WTC11 (cell line): Measurements from ENCODE around the gene CSPG5. TPM values are rescaled to one million over a fixed set of nuclear protein-coding genes. Genes with fewer than 3 reads are reported as not detected.

Experiments used
- ATAC-seq: fragments of 200-7000 bp; cut with Tn5 transposase; 2 replicates; pipeline ENCODE4 v1.10.0; 2021; ENCODE audit warnings: mild to moderate bottlenecking, moderate library complexity
- CTCF ChIA-PET: fragments of 300-600 bp; sonication (Branson Sonifier 250); formaldehyde crosslinking; loops from one replicate; lab custom pipeline; 2021; ENCODE audit warnings: antibody characterized with exemption; lab: Charles Lee
- POLR2A ChIA-PET: fragments of 350-600 bp; sonication (Branson Sonifier 250); formaldehyde crosslinking; loops from one replicate; lab custom pipeline; 2021; ENCODE audit warnings: antibody characterized with exemption; lab: Charles Lee
- DNase-seq: peaks from one replicate; pipeline ENCODE4 v3.0.0; 2021; ENCODE audit warnings: low spot score
- H3K27ac Mint-ChIP-seq: 2 replicates; pipeline ENCODE4 v1.8.0; 2021; ENCODE audit warnings: mixed read lengths
- H3K27me3 Mint-ChIP-seq: 2 replicates; pipeline ENCODE4 v1.8.0; 2021; ENCODE audit warnings: low read depth, mild to moderate bottlenecking, moderate library complexity, mixed read lengths
- H3K36me3 Mint-ChIP-seq: 2 replicates; pipeline ENCODE4 v1.8.0; 2021; ENCODE audit warnings: mixed read lengths
- H3K4me1 Mint-ChIP-seq: 2 replicates; pipeline ENCODE4 v1.8.0; 2022; ENCODE audit warnings: mixed read lengths
- H3K4me3 Mint-ChIP-seq: 2 replicates; pipeline ENCODE4 v1.8.0; 2021; ENCODE audit warnings: mild to moderate bottlenecking, moderate library complexity, mixed read lengths
- H3K9me3 Mint-ChIP-seq: 2 replicates; pipeline ENCODE4 v1.8.0; 2021; ENCODE audit warnings: mixed read lengths
- ELF4 ChIP-seq: sonication (generic); formaldehyde crosslinking; IDR thresholded peaks from 2 replicates; pipeline ENCODE4 v1.8.1; 2022; ENCODE audit warnings: low read depth, mild to moderate bottlenecking, moderate library complexity, missing genetic modification reagents
- ETV6 ChIP-seq: sonication (generic); formaldehyde crosslinking; IDR thresholded peaks from 2 replicates; pipeline ENCODE4 v1.8.1; 2022; ENCODE audit warnings: mild to moderate bottlenecking, missing genetic modification reagents
- GRHL2 ChIP-seq: fragments of 250-450 bp; sonication (Bioruptor Pico); IDR thresholded peaks from 2 replicates; pipeline ENCODE4 v1.8.0; 2022; ENCODE audit warnings: mild to moderate bottlenecking, moderate library complexity; ENCODE audit not compliant: insufficient replicate concordance, severe bottlenecking
- HMGA2 ChIP-seq: fragments of 250-450 bp; sonication (Bioruptor Pico); IDR thresholded peaks from 2 replicates; pipeline ENCODE4 v1.4.0; 2021; ENCODE audit warnings: mild to moderate bottlenecking, moderate library complexity
- KAT7 ChIP-seq: sonication (generic); formaldehyde crosslinking; IDR thresholded peaks from 2 replicates; pipeline ENCODE4 v1.8.1; 2023; ENCODE audit warnings: missing genetic modification reagents, mild to moderate bottlenecking, borderline replicate concordance
- MYBL2 ChIP-seq: sonication (generic); formaldehyde crosslinking; IDR thresholded peaks from 2 replicates; pipeline ENCODE4 v1.8.1; 2023; ENCODE audit warnings: mild to moderate bottlenecking, moderate library complexity, missing genetic modification reagents
- NFATC4 ChIP-seq: fragments of 250-450 bp; sonication (Bioruptor Pico); IDR thresholded peaks from 2 replicates; pipeline ENCODE4 v1.9.0; 2021; ENCODE audit warnings: mild to moderate bottlenecking
- NFYB ChIP-seq: sonication (generic); formaldehyde crosslinking; conservative IDR thresholded peaks from 2 replicates; pipeline ENCODE4 v1.8.0; 2022; ENCODE audit warnings: low read depth, missing genetic modification reagents
- SMAD3 ChIP-seq: sonication (generic); formaldehyde crosslinking; IDR thresholded peaks from 2 replicates; pipeline ENCODE4 v1.8.0; 2022; ENCODE audit warnings: missing genetic modification reagents, mild to moderate bottlenecking, borderline replicate concordance
- SMAD4 ChIP-seq: sonication (generic); formaldehyde crosslinking; IDR thresholded peaks from 2 replicates; pipeline ENCODE4 v1.8.0; 2022; ENCODE audit warnings: mild to moderate bottlenecking, missing genetic modification reagents
- ZNF219 ChIP-seq: sonication (generic); formaldehyde crosslinking; IDR thresholded peaks from 2 replicates; pipeline ENCODE4 v1.8.0; 2023; ENCODE audit warnings: missing genetic modification reagents, mild to moderate bottlenecking, borderline replicate concordance
- ZNF317 ChIP-seq: sonication (generic); formaldehyde crosslinking; IDR thresholded peaks from 2 replicates; pipeline ENCODE4 v1.8.1; 2023; ENCODE audit warnings: low read depth, mild to moderate bottlenecking, moderate library complexity, missing genetic modification reagents, borderline replicate concordance
- ZNF423 ChIP-seq: fragments of 250-450 bp; sonication (Bioruptor Pico); IDR thresholded peaks from 2 replicates; pipeline ENCODE4 v2.1.2; 2022; ENCODE audit warnings: mild to moderate bottlenecking, moderate library complexity
- total RNA-seq: library from RNA; stranded (reverse); gene quantifications from 3 replicates; pipeline ENCODE4 v1.2.3, GENCODE V29; 2021
- TF ChIP-seq, protein P1 (sequence below): sonication (generic); formaldehyde crosslinking; IDR thresholded peaks from 2 replicates; pipeline ENCODE4 v1.8.1; 2023; ENCODE audit warnings: mild to moderate bottlenecking, missing genetic modification reagents, moderate library complexity
- TF ChIP-seq, protein P2 (sequence below): fragments of 250-450 bp; sonication (Bioruptor Pico); IDR thresholded peaks from 2 replicates; pipeline ENCODE4 v1.9.0; 2021; ENCODE audit warnings: mild to moderate bottlenecking, borderline replicate concordance
- TF ChIP-seq, protein P3 (sequence below): sonication (generic); formaldehyde crosslinking; IDR thresholded peaks from 2 replicates; pipeline ENCODE4 v1.8.1; 2023; ENCODE audit warnings: mild to moderate bottlenecking, missing genetic modification reagents
- TF ChIP-seq, protein P4 (sequence below): sonication (generic); formaldehyde crosslinking; IDR thresholded peaks from 2 replicates; pipeline ENCODE4 v1.8.1; 2022; ENCODE audit warnings: missing genetic modification reagents, borderline replicate concordance
- TF ChIP-seq, protein P5 (sequence below): sonication (generic); formaldehyde crosslinking; IDR thresholded peaks from 2 replicates; pipeline ENCODE4 v1.8.1; 2023; ENCODE audit warnings: mild to moderate bottlenecking, missing genetic modification reagents

Gene CSPG5
- total RNA-seq, 1 experiment from 2014 or later: 3.3 TPM

DNA sequence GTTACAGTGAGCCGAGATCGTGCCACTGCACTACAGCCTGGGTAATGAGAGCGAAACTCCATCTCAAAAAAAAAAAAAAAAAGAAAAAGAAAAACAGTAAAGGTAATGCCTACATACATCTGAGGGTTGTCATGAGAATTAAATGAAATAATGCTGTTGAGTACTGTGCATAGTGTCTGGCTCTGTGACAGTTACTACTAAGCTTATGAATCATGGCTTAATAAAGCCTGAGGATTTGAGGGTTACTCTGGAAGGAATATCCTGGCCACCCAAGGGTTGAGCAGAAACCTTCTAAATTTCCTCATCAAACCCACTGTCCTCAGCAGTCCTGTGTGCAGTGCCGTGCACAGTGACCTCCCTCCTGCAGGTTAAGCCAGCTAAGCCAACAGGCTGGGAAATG is 38.4 kb downstream of the CSPG5 start:
- Mint-ChIP-seq H3K27me3 (no peaks in the 10 kb centered on the region), H3K4me3 (no peak overlapping the region), H3K4me1 (0 out of 2 replicates have a peak, but pooled peaks cover 3% of the 10 kb centered on the region), H3K9me3 (peaks cover 4% of the 10 kb centered on the region), H3K27ac (no peak overlapping the region), H3K36me3 (no peaks in the 10 kb centered on the region)
- ChIA-PET POLR2A (no interaction called here), CTCF (interaction anchor here (0.6 to 1.8 kb wide), 4 partner anchors 14 to 397 kb away, joined by 3 to 8 read pairs (median 4); no protein-coding TSS in a partner anchor)
- TF ChIP-seq ETV6 (CRISPR knock-in tag) (no peak), ZNF423 (CRISPR knock-in tag) (no peak), SMAD4 (no peak), KAT7 (CRISPR knock-in tag) (no peak)
- DNase-seq (no peak), ATAC-seq (no peak)

DNA sequence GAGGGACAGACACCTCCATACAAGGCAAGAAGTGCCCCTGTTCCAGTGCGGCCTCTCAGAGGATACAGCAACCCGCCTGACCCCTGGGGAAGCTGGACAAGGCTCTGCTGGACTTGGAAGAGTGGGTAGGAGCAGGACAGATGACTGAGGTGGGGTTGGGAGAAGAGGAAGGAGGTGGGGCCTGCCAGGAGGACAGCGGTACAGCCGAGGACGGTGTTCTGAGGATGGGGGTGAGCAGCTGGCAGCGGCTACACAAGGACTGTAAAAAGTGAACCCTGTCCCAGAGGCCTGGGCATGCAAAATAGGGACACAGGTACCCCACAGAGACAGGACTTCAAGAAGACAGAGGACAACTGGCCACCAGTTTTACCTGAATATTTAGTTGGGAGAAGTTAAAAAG is 41.7 kb downstream of the CSPG5 start:
- ChIA-PET CTCF (interaction anchor here (1.5 kb wide), 1 partner anchor 15 kb away, joined by 4 read pairs; no protein-coding TSS in a partner anchor), POLR2A (no interaction called here)
- no peak for TF ChIP-seq ZNF219
- no peak for TF ChIP-seq HMGA2 (CRISPR knock-in tag)
- TF ChIP-seq, protein P1, sequence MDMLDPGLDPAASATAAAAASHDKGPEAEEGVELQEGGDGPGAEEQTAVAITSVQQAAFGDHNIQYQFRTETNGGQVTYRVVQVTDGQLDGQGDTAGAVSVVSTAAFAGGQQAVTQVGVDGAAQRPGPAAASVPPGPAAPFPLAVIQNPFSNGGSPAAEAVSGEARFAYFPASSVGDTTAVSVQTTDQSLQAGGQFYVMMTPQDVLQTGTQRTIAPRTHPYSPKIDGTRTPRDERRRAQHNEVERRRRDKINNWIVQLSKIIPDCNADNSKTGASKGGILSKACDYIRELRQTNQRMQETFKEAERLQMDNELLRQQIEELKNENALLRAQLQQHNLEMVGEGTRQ (CRISPR knock-in tag): no peak
- TF ChIP-seq SMAD3 (CRISPR knock-in tag): no peak
- TF ChIP-seq, protein P2, sequence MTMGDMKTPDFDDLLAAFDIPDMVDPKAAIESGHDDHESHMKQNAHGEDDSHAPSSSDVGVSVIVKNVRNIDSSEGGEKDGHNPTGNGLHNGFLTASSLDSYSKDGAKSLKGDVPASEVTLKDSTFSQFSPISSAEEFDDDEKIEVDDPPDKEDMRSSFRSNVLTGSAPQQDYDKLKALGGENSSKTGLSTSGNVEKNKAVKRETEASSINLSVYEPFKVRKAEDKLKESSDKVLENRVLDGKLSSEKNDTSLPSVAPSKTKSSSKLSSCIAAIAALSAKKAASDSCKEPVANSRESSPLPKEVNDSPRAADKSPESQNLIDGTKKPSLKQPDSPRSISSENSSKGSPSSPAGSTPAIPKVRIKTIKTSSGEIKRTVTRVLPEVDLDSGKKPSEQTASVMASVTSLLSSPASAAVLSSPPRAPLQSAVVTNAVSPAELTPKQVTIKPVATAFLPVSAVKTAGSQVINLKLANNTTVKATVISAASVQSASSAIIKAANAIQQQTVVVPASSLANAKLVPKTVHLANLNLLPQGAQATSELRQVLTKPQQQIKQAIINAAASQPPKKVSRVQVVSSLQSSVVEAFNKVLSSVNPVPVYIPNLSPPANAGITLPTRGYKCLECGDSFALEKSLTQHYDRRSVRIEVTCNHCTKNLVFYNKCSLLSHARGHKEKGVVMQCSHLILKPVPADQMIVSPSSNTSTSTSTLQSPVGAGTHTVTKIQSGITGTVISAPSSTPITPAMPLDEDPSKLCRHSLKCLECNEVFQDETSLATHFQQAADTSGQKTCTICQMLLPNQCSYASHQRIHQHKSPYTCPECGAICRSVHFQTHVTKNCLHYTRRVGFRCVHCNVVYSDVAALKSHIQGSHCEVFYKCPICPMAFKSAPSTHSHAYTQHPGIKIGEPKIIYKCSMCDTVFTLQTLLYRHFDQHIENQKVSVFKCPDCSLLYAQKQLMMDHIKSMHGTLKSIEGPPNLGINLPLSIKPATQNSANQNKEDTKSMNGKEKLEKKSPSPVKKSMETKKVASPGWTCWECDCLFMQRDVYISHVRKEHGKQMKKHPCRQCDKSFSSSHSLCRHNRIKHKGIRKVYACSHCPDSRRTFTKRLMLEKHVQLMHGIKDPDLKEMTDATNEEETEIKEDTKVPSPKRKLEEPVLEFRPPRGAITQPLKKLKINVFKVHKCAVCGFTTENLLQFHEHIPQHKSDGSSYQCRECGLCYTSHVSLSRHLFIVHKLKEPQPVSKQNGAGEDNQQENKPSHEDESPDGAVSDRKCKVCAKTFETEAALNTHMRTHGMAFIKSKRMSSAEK: no peak
- TF ChIP-seq, protein P3, sequence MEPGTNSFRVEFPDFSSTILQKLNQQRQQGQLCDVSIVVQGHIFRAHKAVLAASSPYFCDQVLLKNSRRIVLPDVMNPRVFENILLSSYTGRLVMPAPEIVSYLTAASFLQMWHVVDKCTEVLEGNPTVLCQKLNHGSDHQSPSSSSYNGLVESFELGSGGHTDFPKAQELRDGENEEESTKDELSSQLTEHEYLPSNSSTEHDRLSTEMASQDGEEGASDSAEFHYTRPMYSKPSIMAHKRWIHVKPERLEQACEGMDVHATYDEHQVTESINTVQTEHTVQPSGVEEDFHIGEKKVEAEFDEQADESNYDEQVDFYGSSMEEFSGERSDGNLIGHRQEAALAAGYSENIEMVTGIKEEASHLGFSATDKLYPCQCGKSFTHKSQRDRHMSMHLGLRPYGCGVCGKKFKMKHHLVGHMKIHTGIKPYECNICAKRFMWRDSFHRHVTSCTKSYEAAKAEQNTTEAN (CRISPR knock-in tag): no peak
- TF ChIP-seq MYBL2 (CRISPR knock-in tag): no peak
- TF ChIP-seq, protein P4, sequence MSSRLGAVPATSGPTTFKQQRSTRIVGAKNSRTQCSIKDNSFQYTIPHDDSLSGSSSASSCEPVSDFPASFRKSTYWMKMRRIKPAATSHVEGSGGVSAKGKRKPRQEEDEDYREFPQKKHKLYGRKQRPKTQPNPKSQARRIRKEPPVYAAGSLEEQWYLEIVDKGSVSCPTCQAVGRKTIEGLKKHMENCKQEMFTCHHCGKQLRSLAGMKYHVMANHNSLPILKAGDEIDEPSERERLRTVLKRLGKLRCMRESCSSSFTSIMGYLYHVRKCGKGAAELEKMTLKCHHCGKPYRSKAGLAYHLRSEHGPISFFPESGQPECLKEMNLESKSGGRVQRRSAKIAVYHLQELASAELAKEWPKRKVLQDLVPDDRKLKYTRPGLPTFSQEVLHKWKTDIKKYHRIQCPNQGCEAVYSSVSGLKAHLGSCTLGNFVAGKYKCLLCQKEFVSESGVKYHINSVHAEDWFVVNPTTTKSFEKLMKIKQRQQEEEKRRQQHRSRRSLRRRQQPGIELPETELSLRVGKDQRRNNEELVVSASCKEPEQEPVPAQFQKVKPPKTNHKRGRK (CRISPR knock-in tag): no peak
- no peak for TF ChIP-seq GRHL2
- no peak for TF ChIP-seq ELF4 (CRISPR knock-in tag)
- TF ChIP-seq ZNF317 (CRISPR knock-in tag): no peak
- no peak for TF ChIP-seq NFATC4
- TF ChIP-seq, protein P5, sequence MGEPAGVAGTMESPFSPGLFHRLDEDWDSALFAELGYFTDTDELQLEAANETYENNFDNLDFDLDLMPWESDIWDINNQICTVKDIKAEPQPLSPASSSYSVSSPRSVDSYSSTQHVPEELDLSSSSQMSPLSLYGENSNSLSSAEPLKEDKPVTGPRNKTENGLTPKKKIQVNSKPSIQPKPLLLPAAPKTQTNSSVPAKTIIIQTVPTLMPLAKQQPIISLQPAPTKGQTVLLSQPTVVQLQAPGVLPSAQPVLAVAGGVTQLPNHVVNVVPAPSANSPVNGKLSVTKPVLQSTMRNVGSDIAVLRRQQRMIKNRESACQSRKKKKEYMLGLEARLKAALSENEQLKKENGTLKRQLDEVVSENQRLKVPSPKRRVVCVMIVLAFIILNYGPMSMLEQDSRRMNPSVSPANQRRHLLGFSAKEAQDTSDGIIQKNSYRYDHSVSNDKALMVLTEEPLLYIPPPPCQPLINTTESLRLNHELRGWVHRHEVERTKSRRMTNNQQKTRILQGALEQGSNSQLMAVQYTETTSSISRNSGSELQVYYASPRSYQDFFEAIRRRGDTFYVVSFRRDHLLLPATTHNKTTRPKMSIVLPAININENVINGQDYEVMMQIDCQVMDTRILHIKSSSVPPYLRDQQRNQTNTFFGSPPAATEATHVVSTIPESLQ (CRISPR knock-in tag): no peak
- TF ChIP-seq ZNF423 (CRISPR knock-in tag): no peak
- no peak for TF ChIP-seq NFYB (CRISPR knock-in tag)
- H3K9me3 Mint-ChIP-seq: peaks cover 19% of the 10 kb centered on the region
- H3K4me1 Mint-ChIP-seq: 0 out of 2 replicates have a peak, but pooled peaks cover 3% of the 10 kb centered on the region
- no peaks in the 10 kb centered on the region for H3K36me3 Mint-ChIP-seq
- no peak overlapping the region for H3K4me3 Mint-ChIP-seq
- no peak for DNase-seq
- no peak for ATAC-seq
- no peaks in the 10 kb centered on the region for H3K27me3 Mint-ChIP-seq
- no peak overlapping the region; the same call in 1 of the 2 replicates for H3K27ac Mint-ChIP-seq
